Left ventricle myocardium inferior (tissue), 1 donor: Measurements from ENCODE around the gene AKAP6. TPM values are rescaled to one million over a fixed set of nuclear protein-coding genes. Genes with fewer than 3 reads are reported as not detected.

ENCODE experiments used
- DNase-seq: peaks from one replicate; pipeline ENCODE4 v3.0.0-alpha.2; 2020
- H3K27ac ChIP-seq: fragments of 200-600 bp; replicated peaks from 2 replicates; pipeline ENCODE4 v1.8.0; 2021
- H3K27me3 ChIP-seq: fragments of 200-600 bp; 2 replicates; pipeline ENCODE4 v1.8.0; 2021; ENCODE audit warnings: low read depth
- H3K36me3 ChIP-seq: fragments of 200-600 bp; 2 replicates; pipeline ENCODE4 v1.8.0; 2021
- H3K4me1 ChIP-seq: fragments of 200-600 bp; 2 replicates; pipeline ENCODE4 v1.8.0; 2021
- H3K4me3 ChIP-seq: fragments of 200-600 bp; 2 replicates; pipeline ENCODE4 v1.8.0; 2021; ENCODE audit warnings: mild to moderate bottlenecking, moderate library complexity
- H3K9me3 ChIP-seq: fragments of 200-600 bp; replicated peaks from 2 replicates; pipeline ENCODE4 v1.8.0; 2021
- intact Hi-C: fragments of 100-400 bp; cut with micrococcal nuclease; formaldehyde crosslinking; loops from one replicate; pipeline ENCODE4 v1.11.0; 2022
- total RNA-seq: library from RNA; stranded (reverse); fragmentation: NEBNext Ultra II Directional; extraction: Animal tissue kit (Norgen Biotek cat#: 25700); gene quantifications from one replicate; pipeline ENCODE4 v1.2.1, GENCODE V29; 2021
- TF ChIP-seq, protein P1 (sequence below): fragments of 200-600 bp; IDR thresholded peaks from 2 replicates; pipeline ENCODE4 v1.8.0; 2021; ENCODE audit warnings: antibody characterized with exemption, mild to moderate bottlenecking, borderline replicate concordance
- donor health status: DM: no; HTN: yes; CAD: no; lungs with severe emphysema.

AKAP6 gene
- total RNA-seq, 1 donor from 2014 or later: 218 TPM

DNA sequence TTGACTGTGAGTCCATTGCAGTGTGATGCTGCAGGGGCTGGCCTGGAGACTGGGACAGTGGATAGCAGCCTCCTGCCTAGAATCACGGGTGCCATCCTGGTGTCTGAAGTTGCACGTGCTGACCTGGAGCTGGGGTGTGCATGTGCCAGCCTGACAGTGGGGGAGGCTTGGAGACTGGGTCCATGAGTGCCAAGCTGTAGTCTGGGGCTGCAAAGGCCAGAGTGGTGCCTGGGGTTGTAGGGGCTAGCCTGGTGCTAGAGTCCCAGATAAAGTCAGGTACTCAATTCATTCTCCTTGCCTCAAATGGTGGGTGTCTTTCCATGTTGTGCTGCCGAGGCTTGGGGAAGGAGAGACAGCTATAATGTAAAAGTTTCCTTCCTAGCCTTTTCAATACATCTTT is 427.7 kb downstream of the AKAP6 start:
- TF ChIP-seq, protein P1, sequence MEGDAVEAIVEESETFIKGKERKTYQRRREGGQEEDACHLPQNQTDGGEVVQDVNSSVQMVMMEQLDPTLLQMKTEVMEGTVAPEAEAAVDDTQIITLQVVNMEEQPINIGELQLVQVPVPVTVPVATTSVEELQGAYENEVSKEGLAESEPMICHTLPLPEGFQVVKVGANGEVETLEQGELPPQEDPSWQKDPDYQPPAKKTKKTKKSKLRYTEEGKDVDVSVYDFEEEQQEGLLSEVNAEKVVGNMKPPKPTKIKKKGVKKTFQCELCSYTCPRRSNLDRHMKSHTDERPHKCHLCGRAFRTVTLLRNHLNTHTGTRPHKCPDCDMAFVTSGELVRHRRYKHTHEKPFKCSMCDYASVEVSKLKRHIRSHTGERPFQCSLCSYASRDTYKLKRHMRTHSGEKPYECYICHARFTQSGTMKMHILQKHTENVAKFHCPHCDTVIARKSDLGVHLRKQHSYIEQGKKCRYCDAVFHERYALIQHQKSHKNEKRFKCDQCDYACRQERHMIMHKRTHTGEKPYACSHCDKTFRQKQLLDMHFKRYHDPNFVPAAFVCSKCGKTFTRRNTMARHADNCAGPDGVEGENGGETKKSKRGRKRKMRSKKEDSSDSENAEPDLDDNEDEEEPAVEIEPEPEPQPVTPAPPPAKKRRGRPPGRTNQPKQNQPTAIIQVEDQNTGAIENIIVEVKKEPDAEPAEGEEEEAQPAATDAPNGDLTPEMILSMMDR: no peak
- no peak for DNase-seq
- no peak overlapping the region for H3K27ac ChIP-seq
- H3K4me1 ChIP-seq: peaks cover 28% of the 10 kb centered on the region
- H3K27me3 ChIP-seq: no peaks in the 10 kb centered on the region
- H3K9me3 ChIP-seq: peaks cover 27% of the 10 kb centered on the region
- H3K36me3 ChIP-seq: no peaks in the 10 kb centered on the region
- intact Hi-C loops: no loop called here
- H3K4me3 ChIP-seq: no peak overlapping the region

- no peak overlapping the region for H3K4me3 ChIP-seq
- H3K27ac ChIP-seq: no peak overlapping the region
- peaks cover 27% of the 10 kb centered on the region for H3K9me3 ChIP-seq
- TF ChIP-seq, protein P1: no peak
- H3K27me3 ChIP-seq: no peaks in the 10 kb centered on the region
- intact Hi-C loops: no loop called here
- H3K4me1 ChIP-seq: peaks cover 34% of the 10 kb centered on the region
- no peaks in the 10 kb centered on the region for H3K36me3 ChIP-seq
- DNase-seq: no peak
Observed at GRCh38 chr14:32757568-32757967, 428.5 kb downstream of the AKAP6 start.

GRCh38 chr14:32761381-32761968 is 432.4 kb downstream of the AKAP6 start:
- no peaks in the 10 kb centered on the region for H3K9me3 ChIP-seq
- H3K4me3 ChIP-seq: no peak overlapping the region
- peaks cover 27% of the 10 kb centered on the region for H3K4me1 ChIP-seq
- intact Hi-C loops: no loop called here
- no peak for DNase-seq
- H3K27ac ChIP-seq: no peak overlapping the region
- TF ChIP-seq, protein P1: no peak
- no peaks in the 10 kb centered on the region for H3K27me3 ChIP-seq
- H3K36me3 ChIP-seq: no peaks in the 10 kb centered on the region

DNA sequence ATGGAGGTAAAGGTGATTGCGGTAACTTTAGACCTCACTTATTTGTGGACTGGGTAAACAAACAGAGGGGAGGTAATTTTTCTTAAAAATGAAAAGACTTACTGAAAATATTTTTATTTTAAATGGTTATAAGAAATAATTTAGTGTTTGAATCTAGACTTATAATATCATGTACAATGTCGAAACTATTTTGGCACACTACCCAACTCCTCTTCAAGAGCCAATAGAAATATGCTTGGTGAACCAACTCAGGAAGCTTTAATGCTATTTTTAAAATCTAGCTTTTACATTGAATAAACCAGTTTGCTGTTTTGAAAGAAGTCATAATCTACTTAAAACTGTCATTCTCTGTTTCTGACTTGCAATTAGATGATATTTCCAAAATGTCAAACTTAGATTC is 433.8 kb downstream of the AKAP6 start:
- H3K27me3 ChIP-seq: no peaks in the 10 kb centered on the region
- no peak overlapping the region for H3K27ac ChIP-seq
- DNase-seq: no peak
- no peak overlapping the region for H3K4me3 ChIP-seq
- TF ChIP-seq, protein P1: no peak
- H3K9me3 ChIP-seq: no peaks in the 10 kb centered on the region
- intact Hi-C loops: no loop called here
- H3K4me1 ChIP-seq: peaks cover 23% of the 10 kb centered on the region
- no peaks in the 10 kb centered on the region for H3K36me3 ChIP-seq

DNA sequence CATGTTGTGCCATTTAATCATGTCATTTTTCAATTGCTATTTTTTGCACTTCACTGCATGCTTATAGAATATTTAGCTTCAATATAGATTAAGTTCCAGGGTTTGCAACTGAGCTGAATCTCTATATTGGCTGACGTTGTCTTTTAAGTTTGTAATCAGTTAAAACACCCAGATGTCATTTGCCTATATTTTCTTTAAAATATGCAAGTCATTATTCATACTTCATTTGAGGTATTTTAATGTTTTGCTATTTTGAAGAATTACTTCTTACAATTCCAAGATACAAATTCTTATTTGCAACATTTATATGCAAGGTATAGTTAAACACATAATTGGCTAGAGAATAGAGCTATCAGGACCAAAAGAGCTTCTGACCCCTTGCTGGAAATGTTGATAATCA is 434.6 kb downstream of the AKAP6 start:
- TF ChIP-seq, protein P1: no peak
- no peak for DNase-seq
- intact Hi-C loops: no loop called here
- H3K27ac ChIP-seq: no peak overlapping the region
- no peaks in the 10 kb centered on the region for H3K36me3 ChIP-seq
- H3K9me3 ChIP-seq: no peaks in the 10 kb centered on the region
- no peaks in the 10 kb centered on the region for H3K27me3 ChIP-seq
- H3K4me1 ChIP-seq: peaks cover 23% of the 10 kb centered on the region
- no peak overlapping the region for H3K4me3 ChIP-seq

DNA sequence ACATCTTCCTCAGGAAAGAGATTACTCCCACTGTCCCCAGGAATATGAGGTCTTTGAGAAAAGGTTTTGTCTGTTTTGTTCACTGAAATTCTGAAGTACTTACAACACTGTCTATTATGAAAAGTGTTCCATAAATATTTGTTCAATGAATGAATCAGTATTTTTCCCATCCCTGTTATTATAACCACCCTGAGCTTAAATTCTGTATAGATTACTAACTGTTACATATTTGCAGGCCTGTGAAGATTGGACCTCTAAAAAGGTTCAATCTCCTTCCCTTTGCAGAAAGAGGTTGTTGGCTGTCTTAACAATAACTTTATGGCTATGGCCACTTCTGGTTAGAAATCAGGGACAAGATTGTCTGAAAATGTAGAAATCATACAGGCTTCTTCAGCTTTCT is 435.0 kb downstream of the AKAP6 start:
- no peaks in the 10 kb centered on the region for H3K27me3 ChIP-seq
- TF ChIP-seq, protein P1: no peak
- no peaks in the 10 kb centered on the region for H3K9me3 ChIP-seq
- H3K4me3 ChIP-seq: no peak overlapping the region
- no peak overlapping the region for H3K27ac ChIP-seq
- DNase-seq: no peak
- H3K4me1 ChIP-seq: peaks cover 23% of the 10 kb centered on the region
- H3K36me3 ChIP-seq: no peaks in the 10 kb centered on the region
- intact Hi-C loops: no loop called here
